Gastrocnemius medialis (tissue), 4 donors: ENCODE measurements around the gene GNAO1. TPM values are rescaled to one million over a fixed set of nuclear protein-coding genes. Genes with fewer than 3 reads are reported as not detected.

ENCODE experiments used
- ATAC-seq, 2 donors: fragments of 150-250 bp; one replicate each; pipeline ENCODE4 v1.9.1; 2016
- DNase-seq, 2 donors: peaks; one replicate each; pipeline ENCODE4 v3.0.0-alpha.2; 2019
- H3K27ac ChIP-seq, 4 donors: fragments of 200-600 bp; sonication (generic); 1 replicate in 1 of 4; 2 replicates in 3 of 4; pipeline ENCODE4 v1.5.1; 2016 to 2018; ENCODE audit warnings: mild to moderate bottlenecking in 2 of 4, moderate library complexity in 1 of 4
- H3K27me3 ChIP-seq, 3 donors: fragments of 200-600 bp; sonication (generic) in 2 of 3; 1 replicate in 1 of 3; 2 replicates in 2 of 3; pipeline versions ENCODE4 v1.5.1 to v1.6.0; 2016 to 2019; ENCODE audit warnings: mild to moderate bottlenecking in 1 of 3, moderate library complexity in 1 of 3
- H3K36me3 ChIP-seq, 2 donors: fragments of 200-600 bp; sonication (generic) in 1 of 2; one replicate each; pipeline ENCODE4 v1.5.1; 2017 to 2018
- H3K4me1 ChIP-seq, 2 donors: fragments of 200-600 bp; sonication (generic) in 1 of 2; one replicate each; pipeline ENCODE4 v1.5.1; 2016 to 2017; ENCODE audit warnings: mild to moderate bottlenecking in 2 of 2
- H3K4me3 ChIP-seq, 4 donors: fragments of 200-600 bp; sonication (generic) in 3 of 4; 1 replicate in 1 of 4; 2 replicates in 3 of 4; pipeline ENCODE4 v1.5.1; 2016 to 2019; ENCODE audit warnings: mild to moderate bottlenecking in 2 of 4
- H3K9me3 ChIP-seq, 3 donors: fragments of 200-600 bp; sonication (generic) in 2 of 3; 1 replicate in 1 of 3; 2 replicates in 2 of 3; pipeline ENCODE4 v1.5.1; 2016 to 2019
- POLR2A ChIP-seq, 2 donors: fragments of 450-650 bp; IDR thresholded peaks; one replicate each; pipeline ENCODE4 v1.6.1; 2017; ENCODE audit warnings: antibody characterized with exemption in 2 of 2, mild to moderate bottlenecking in 2 of 2, moderate library complexity in 2 of 2
- in situ Hi-C, 4 donors: fragments of 200-750 bp; cut with MboI; loops; one replicate each; pipeline versions ENCODE4 v1.15.0 to v1.8.0; 2017; ENCODE audit warnings: low sequenced_read_pairs in 4 of 4
- intact Hi-C: fragments of 100-400 bp; cut with DNase I; formaldehyde crosslinking; loops from one replicate; pipeline ENCODE4 v1.15.1; 2023; ENCODE audit warnings: low total_unique reads
- microRNA-seq, 2 donors: library from miRNA; unstranded; fragments of <30 nt; microRNA quantifications; one replicate each; pipeline ENCODE4, GENCODE V29; 2016; ENCODE audit warnings: borderline replicate concordance in 2 of 2
- total RNA-seq, 4 donors: library from RNA; depleted of rRNA; stranded (reverse); fragments of >200 nt; gene quantifications; one replicate each; pipeline versions ENCODE4 v1.1.0 to v1.2.3, GENCODE V29; 2016
- TF ChIP-seq, protein P1 (sequence below), 5 experiments: fragments of 450-650 bp in 3 of 5; fragments of 200-600 bp in 2 of 5; sonication (generic) in 2 of 5; IDR thresholded peaks in 4 of 5; conservative IDR thresholded peaks in 1 of 5; 1 replicate in 4 of 5; 2 replicates in 1 of 5; pipeline ENCODE4 v1.5.1; 2016 to 2019; ENCODE audit warnings: antibody characterized with exemption in 5 of 5, mild to moderate bottlenecking in 3 of 5, moderate library complexity in 3 of 5

Gene GNAO1
- total RNA-seq, 4 donors from 2014 or later = 0.25 to 2.0 (median 0.79) TPM

DNA sequence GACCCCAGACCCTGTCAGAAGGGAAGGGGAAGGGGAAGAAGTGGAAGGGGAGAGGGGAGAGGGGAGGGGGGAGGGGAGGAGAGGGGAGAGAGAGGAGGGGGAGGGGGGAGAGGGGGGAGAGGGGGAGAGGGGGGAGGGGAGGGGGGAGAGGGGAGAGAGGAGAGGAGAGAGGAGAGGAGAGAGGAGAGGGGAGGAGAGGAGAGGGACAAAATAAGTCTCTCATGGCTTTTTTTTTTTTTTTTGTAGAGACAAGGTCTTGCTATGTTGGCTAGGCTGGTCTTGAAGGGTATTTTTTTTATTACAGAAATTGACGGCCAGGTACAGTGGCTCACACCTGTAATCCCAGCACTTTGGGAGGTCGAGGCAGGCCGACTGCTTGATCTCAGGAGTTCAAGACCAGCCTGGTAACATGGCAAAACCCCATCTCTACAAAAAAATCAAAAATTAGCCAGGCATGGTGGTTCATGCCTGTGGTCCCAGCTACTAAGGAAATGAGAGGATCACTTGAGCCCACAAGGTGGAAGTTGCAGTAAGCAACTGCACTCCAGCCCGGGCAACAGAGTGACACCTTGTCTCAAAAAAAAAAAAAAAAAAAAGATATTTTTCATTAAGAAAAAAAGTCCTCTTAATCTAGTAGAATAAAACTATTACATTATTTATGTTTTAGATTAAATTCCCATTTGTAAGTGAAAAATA lies 214.8 kb downstream of the GNAO1 start:
- Histone ChIP-seq H3K4me1 (peaks cover 38 to 43% of the 10 kb centered on the region in 2 donors), H3K36me3 (peaks cover 6 to 81% of the 10 kb centered on the region in 2 donors), H3K4me3 (no peak overlapping the region), H3K9me3 (no peaks in the 10 kb centered on the region), H3K27ac (peak overlapping the region; percentile 77 to 96 (median 84)), H3K27me3 (no peaks in the 10 kb centered on the region)
- intact Hi-C loops = no loop called here
- TF ChIP-seq, protein P1, sequence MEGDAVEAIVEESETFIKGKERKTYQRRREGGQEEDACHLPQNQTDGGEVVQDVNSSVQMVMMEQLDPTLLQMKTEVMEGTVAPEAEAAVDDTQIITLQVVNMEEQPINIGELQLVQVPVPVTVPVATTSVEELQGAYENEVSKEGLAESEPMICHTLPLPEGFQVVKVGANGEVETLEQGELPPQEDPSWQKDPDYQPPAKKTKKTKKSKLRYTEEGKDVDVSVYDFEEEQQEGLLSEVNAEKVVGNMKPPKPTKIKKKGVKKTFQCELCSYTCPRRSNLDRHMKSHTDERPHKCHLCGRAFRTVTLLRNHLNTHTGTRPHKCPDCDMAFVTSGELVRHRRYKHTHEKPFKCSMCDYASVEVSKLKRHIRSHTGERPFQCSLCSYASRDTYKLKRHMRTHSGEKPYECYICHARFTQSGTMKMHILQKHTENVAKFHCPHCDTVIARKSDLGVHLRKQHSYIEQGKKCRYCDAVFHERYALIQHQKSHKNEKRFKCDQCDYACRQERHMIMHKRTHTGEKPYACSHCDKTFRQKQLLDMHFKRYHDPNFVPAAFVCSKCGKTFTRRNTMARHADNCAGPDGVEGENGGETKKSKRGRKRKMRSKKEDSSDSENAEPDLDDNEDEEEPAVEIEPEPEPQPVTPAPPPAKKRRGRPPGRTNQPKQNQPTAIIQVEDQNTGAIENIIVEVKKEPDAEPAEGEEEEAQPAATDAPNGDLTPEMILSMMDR (IDR thresholded peaks at IDR 0.05 in 4 of 5, conservative IDR thresholded peaks at IDR 0.05 in 1 of 5) = no peak
- no peak for TF ChIP-seq POLR2A (IDR thresholded peaks at IDR 0.05)
- no peak for DNase-seq
- in situ Hi-C loops = loop anchor here in 1 of 4 donors (25.0 kb wide), 1 partner anchor 281 kb away; the partner anchor contains the start of gene MT1X
- no peak for ATAC-seq

Small RNA genes lying within 50 kb of the gene (microRNA-seq; reads per million reads assigned to microRNA genes)
- 0 reads per million in 2 donors for gene MIR3935

Other genes starting within 250 kb of the GNAO1 start
- gene AMFR, start 234.1 kb downstream of the GNAO1 start, total RNA-seq = 100 to 1,000 TPM; 349 to 951 (median 571) TPM